GM12878 (cell line): ENCODE results near the gene SCRN1.
"Not testable (repeated sequence)": the region's sequence is repeated elsewhere in the genome, so short reads cannot be mapped to it uniquely, and the experiment has no call there.

ENCODE experiments used
- BHLHE40 ChIP-seq, 2 experiments: fragments of 450-650 bp in 1 of 2; IDR thresholded peaks; 2 replicates each; pipeline ENCODE4 v1.6.1; 2011 to 2017; ENCODE audit warnings: low read depth in 2 of 2, borderline replicate concordance in 1 of 2, improper control_type of control experiment in 1 of 2, low read length in 1 of 2, mild to moderate bottlenecking in 1 of 2
- CTCF ChIP-seq, 3 experiments: IDR thresholded peaks in 2 of 3; conservative IDR thresholded peaks in 1 of 3; 2 replicates each; pipeline ENCODE4 v1.5.1; 2011; ENCODE audit warnings: low read depth in 3 of 3, low read length in 3 of 3, mild to moderate bottlenecking in 3 of 3, control low read depth in 2 of 3, moderate library complexity in 2 of 3, inconsistent platforms in 1 of 3, mixed read lengths in 1 of 3; ENCODE audit not compliant: control insufficient read depth in 2 of 3, insufficient read depth in 1 of 3; ENCODE audit errors: extremely low read depth in 1 of 3
- REST ChIP-seq: IDR thresholded peaks from 2 replicates; pipeline ENCODE4 v1.6.1; 2012; ENCODE audit warnings: mild to moderate bottlenecking, low read depth, low read length
- SP1 ChIP-seq: IDR thresholded peaks from one replicate; pipeline ENCODE4 v1.6.1; 2011; ENCODE audit warnings: low read depth, low read length
- WRNIP1 ChIP-seq: IDR thresholded peaks from 2 replicates; pipeline ENCODE4 v1.6.1; 2011; ENCODE audit warnings: low read depth, low read length, improper control_type of control experiment, borderline replicate concordance

- TF ChIP-seq CTCF (IDR thresholded peaks at IDR 0.05 in 2 of 3, conservative IDR thresholded peaks at IDR 0.05 in 1 of 3; ENCODE audit: control insufficient read depth in 2 of 3, extremely low read depth in 1 of 3, insufficient read depth in 1 of 3, low read depth in 3 of 3, low read length in 3 of 3); WRNIP1; BHLHE40 (IDR thresholded peaks at IDR 0.05; ENCODE audit: borderline replicate concordance in 1 of 2, low read depth in 2 of 2, low read length in 1 of 2); SP1; REST: not testable (repeated sequence)
Measured at GRCh38 chr7:29890786-29891185, 98.8 kb downstream of the SCRN1 start.
